ENCODE results near the gene CFB.

GRCh38 chr6:31947864-31948263 lies 2.0 kb downstream of the CFB start:
- TF ChIP-seq ZFX (IDR thresholded peaks at IDR 0.05; ENCODE audit: borderline replicate concordance) (no peak), CTCF (IDR thresholded peaks at IDR 0.05) (no peak)

All from 22Rv1 (cell line).